H1 (cell line): ENCODE results near the gene KIF26A. TPM values are rescaled to one million over a fixed set of nuclear protein-coding genes. Genes with fewer than 3 reads are reported as not detected.

ENCODE experiments used
- CREB1 ChIP-seq: IDR thresholded peaks from 2 replicates; pipeline ENCODE4 v1.6.1; 2012; ENCODE audit warnings: inconsistent platforms
- CTCF ChIP-seq, 3 experiments: IDR thresholded peaks; 1 replicate in 2 of 3; 2 replicates in 1 of 3; pipeline versions ENCODE4 v1.5.1 to v1.6.1; 2011; ENCODE audit warnings: low read length in 3 of 3, mild to moderate bottlenecking in 3 of 3, inconsistent platforms in 2 of 3, low read depth in 1 of 3, moderate library complexity in 1 of 3; ENCODE audit not compliant: insufficient read depth in 1 of 3; ENCODE audit errors: control extremely low read depth in 1 of 3
- SP2 ChIP-seq: IDR thresholded peaks from 2 replicates; pipeline ENCODE4 v1.6.1; 2012; ENCODE audit warnings: mild to moderate bottlenecking, low read length, inconsistent platforms
- USF2 ChIP-seq: IDR thresholded peaks from 2 replicates; pipeline ENCODE4 v1.6.1; 2011; ENCODE audit warnings: low read length, improper control_type of control experiment
- polyA plus RNA-seq, 7 experiments: library from polyadenylated mRNA; depleted of rRNA in 3 of 7; stranded (reverse) in 5 of 7; unstranded in 2 of 7; fragments of >200 nt in 5 of 7; fragments of 200-250 nt in 2 of 7; gene quantifications; 1 replicate in 5 of 7; 2 replicates in 1 of 7; 4 replicates in 1 of 7; pipeline versions ENCODE4 v1.2.1 to v1.2.3, GENCODE V29; 2011 to 2013; ENCODE audit warnings: missing spikeins in 2 of 7, mixed read lengths in 2 of 7
- total RNA-seq: library from RNA; stranded (reverse); fragmentation: NEBNext Ultra II Directional; extraction: Animal tissue kit (Norgen Biotek cat#: 25700); gene quantifications from 2 replicates; pipeline ENCODE4 v1.2.1, GENCODE V29; 2021

Gene KIF26A
- total and polyA plus RNA-seq, 2 of the 8 experiments (the other 6 are each of a cell fraction or from before 2014, with no cell fraction given) = 11.5 to 41.6 TPM

GRCh38 chr14:104092931-104093365, 45.4 kb upstream of the KIF26A start (continued):
- TF ChIP-seq CTCF (IDR thresholded peaks at IDR 0.05; ENCODE audit: control extremely low read depth in 1 of 3, insufficient read depth in 1 of 3, low read depth in 1 of 3, low read length in 3 of 3) (no peak), CREB1 (no peak), SP2 (no peak), USF2 (no peak)
- TF ChIP-seq, all 59 proteins: peak for 0
